Osteoblast (primary cell): ENCODE results near the gene RNF20. TPM values are rescaled to one million over a fixed set of nuclear protein-coding genes. Genes with fewer than 3 reads are reported as not detected.

Source experiments
- DNase-seq: peaks from one replicate; pipeline ENCODE4 v3.0.0; 2011; ENCODE audit warnings: low spot score, mixed read lengths; ENCODE audit not compliant: insufficient read length; ENCODE audit errors: missing footprints
- H2AFZ ChIP-seq: 2 replicates; pipeline ENCODE4 v1.6.0; 2011; ENCODE audit warnings: mild to moderate bottlenecking, low read length
- H3K27ac ChIP-seq: 2 replicates; pipeline ENCODE4 v1.5.1; 2011; ENCODE audit warnings: mild to moderate bottlenecking, low read depth, low read length, moderate library complexity
- H3K27me3 ChIP-seq: 2 replicates; pipeline ENCODE4 v1.6.0; 2012; ENCODE audit warnings: mild to moderate bottlenecking, control low read depth, inconsistent platforms, low read length, moderate library complexity; ENCODE audit not compliant: insufficient read depth
- H3K36me3 ChIP-seq: 2 replicates; pipeline ENCODE4 v1.5.1; 2011; ENCODE audit warnings: mild to moderate bottlenecking, low read length, control low read depth, moderate library complexity; ENCODE audit not compliant: insufficient read depth
- H3K4me1 ChIP-seq: 2 replicates; pipeline ENCODE4 v1.5.1; 2011; ENCODE audit warnings: mild to moderate bottlenecking, low read length, control low read depth, moderate library complexity; ENCODE audit not compliant: insufficient read depth
- H3K4me2 ChIP-seq: 2 replicates; pipeline ENCODE4 v1.6.0; 2011; ENCODE audit warnings: mild to moderate bottlenecking, low read length; ENCODE audit not compliant: insufficient read depth
- H3K4me3 ChIP-seq: fragments of 200-600 bp; sonication (generic); 3 replicates; pipeline ENCODE4 v1.5.1; 2012; ENCODE audit warnings: mild to moderate bottlenecking, low read length, inconsistent platforms; ENCODE audit not compliant: insufficient read depth
- H3K79me2 ChIP-seq: 2 replicates; pipeline ENCODE4 v1.6.0; 2012; ENCODE audit warnings: mild to moderate bottlenecking, low read length, control low read depth, inconsistent platforms; ENCODE audit not compliant: insufficient read depth
- H3K9me3 ChIP-seq: 2 replicates; pipeline ENCODE4 v1.5.1; 2011; ENCODE audit warnings: low read depth, low read length, control low read depth
- H4K20me1 ChIP-seq: 2 replicates; pipeline ENCODE4 v1.6.0; 2012; ENCODE audit warnings: mild to moderate bottlenecking, low read length, control low read depth; ENCODE audit not compliant: insufficient read depth
- total RNA-seq: library from RNA; depleted of rRNA; stranded (reverse); fragments of >200 nt; gene quantifications from 2 replicates; pipeline ENCODE4 v1.2.3, GENCODE V29; 2012
- TF ChIP-seq, protein P1 (sequence below): IDR thresholded peaks from 2 replicates; pipeline ENCODE4 v1.5.1; 2011; ENCODE audit warnings: mild to moderate bottlenecking, low read depth, low read length, moderate library complexity; ENCODE audit errors: extremely low read depth

RNF20 gene
- total RNA-seq, 1 donor, result 29.0 TPM

DNA sequence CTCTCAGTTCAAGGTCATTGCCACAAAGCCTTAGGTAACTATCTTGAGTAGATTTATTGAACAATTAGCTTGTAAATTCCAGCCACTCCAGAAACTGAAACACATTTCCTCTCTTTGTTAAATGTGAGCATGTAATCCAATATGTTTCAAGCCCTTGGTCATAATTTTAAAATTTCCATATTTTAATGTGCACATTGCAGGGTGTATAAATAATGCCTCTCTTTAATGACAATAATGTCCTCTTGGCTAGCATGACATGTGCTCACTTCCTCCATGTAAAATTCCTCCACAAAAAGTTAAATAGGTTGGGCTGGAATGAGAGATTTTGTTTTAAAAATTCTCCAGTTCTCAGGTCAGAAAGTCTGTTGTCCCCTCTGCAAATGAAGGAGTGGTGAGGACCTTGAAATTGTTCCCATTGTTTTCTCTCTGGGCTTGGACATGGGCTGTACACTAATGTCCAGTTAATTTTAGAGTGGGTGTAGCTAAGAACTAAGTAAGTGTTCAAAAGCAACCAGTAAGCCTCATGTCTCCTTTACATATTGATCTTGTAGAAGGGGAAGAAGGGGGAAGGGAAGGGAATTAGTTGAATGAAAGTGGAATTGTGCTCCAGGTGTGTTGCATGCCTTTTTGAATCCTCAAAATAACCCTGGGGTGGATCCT, 58.3 kb downstream of the RNF20 start:
- TF ChIP-seq, protein P1, sequence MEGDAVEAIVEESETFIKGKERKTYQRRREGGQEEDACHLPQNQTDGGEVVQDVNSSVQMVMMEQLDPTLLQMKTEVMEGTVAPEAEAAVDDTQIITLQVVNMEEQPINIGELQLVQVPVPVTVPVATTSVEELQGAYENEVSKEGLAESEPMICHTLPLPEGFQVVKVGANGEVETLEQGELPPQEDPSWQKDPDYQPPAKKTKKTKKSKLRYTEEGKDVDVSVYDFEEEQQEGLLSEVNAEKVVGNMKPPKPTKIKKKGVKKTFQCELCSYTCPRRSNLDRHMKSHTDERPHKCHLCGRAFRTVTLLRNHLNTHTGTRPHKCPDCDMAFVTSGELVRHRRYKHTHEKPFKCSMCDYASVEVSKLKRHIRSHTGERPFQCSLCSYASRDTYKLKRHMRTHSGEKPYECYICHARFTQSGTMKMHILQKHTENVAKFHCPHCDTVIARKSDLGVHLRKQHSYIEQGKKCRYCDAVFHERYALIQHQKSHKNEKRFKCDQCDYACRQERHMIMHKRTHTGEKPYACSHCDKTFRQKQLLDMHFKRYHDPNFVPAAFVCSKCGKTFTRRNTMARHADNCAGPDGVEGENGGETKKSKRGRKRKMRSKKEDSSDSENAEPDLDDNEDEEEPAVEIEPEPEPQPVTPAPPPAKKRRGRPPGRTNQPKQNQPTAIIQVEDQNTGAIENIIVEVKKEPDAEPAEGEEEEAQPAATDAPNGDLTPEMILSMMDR, result no peak
- H4K20me1 ChIP-seq, result no peaks in the 10 kb centered on the region
- H2AFZ ChIP-seq, result no peak overlapping the region
- no peak overlapping the region for H3K4me2 ChIP-seq
- no peak for DNase-seq
- no peaks in the 10 kb centered on the region for H3K9me3 ChIP-seq
- no peaks in the 10 kb centered on the region for H3K4me1 ChIP-seq
- H3K27me3 ChIP-seq, result no peaks in the 10 kb centered on the region
- no peak overlapping the region for H3K27ac ChIP-seq
- no peaks in the 10 kb centered on the region for H3K36me3 ChIP-seq
- H3K79me2 ChIP-seq, result no peaks in the 10 kb centered on the region
- no peak overlapping the region for H3K4me3 ChIP-seq

DNA sequence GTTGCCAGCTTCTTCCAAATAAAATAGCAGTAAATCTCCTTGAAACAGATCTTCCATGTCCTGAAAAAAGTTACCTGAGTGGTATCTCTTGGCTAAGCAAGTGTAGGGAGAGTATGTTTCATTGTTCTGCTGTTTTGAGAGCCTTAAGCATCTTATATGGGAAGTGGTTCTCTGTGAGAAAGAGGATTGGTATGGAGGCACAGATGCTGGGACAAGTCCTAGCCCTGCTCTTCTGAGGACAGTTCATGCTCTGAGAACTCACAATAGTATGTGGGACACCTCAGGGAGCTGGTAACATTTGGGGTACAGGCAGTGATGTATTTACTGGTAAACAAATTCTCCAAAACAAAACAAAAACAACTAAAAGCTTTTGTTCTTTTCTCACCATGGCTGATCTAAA, 59.1 kb downstream of the RNF20 start:
- TF ChIP-seq, protein P1, result no peak
- Histone ChIP-seq H4K20me1 (no peaks in the 10 kb centered on the region), H3K79me2 (no peaks in the 10 kb centered on the region), H3K4me2 (no peak overlapping the region), H3K27me3 (no peaks in the 10 kb centered on the region), H3K27ac (no peak overlapping the region), H3K36me3 (no peaks in the 10 kb centered on the region), H2AFZ (no peak overlapping the region), H3K9me3 (no peaks in the 10 kb centered on the region), H3K4me1 (no peaks in the 10 kb centered on the region), H3K4me3 (no peak overlapping the region)
- peak; percentile 50 for DNase-seq

DNA sequence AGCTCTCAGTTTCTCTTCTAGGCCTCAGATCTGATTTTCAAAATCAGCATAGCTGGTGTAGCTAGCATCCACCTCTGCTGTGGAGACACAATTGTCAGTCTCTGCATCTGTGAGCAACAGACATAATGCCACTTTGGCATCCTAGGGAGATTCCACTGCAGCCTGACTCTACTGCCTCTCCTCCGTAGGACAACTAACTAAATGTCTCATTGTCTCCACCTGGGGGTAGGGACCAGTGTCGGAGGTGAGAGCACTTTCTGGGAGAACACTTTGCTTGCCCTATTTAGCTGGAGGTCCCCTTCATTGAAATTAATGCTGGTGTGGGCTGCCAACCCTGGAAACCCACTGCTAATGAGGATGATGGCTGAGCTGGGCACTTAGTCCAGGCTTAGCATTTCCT, 59.7 kb downstream of the RNF20 start:
- no peak for DNase-seq
- H3K27ac ChIP-seq, result no peak overlapping the region
- no peaks in the 10 kb centered on the region for H3K27me3 ChIP-seq
- H3K79me2 ChIP-seq, result no peaks in the 10 kb centered on the region
- H2AFZ ChIP-seq, result no peak overlapping the region
- no peaks in the 10 kb centered on the region for H3K9me3 ChIP-seq
- H3K4me3 ChIP-seq, result no peak overlapping the region
- H3K4me2 ChIP-seq, result no peak overlapping the region
- TF ChIP-seq, protein P1, result no peak
- no peaks in the 10 kb centered on the region for H3K36me3 ChIP-seq
- no peaks in the 10 kb centered on the region for H4K20me1 ChIP-seq
- no peaks in the 10 kb centered on the region for H3K4me1 ChIP-seq

DNA sequence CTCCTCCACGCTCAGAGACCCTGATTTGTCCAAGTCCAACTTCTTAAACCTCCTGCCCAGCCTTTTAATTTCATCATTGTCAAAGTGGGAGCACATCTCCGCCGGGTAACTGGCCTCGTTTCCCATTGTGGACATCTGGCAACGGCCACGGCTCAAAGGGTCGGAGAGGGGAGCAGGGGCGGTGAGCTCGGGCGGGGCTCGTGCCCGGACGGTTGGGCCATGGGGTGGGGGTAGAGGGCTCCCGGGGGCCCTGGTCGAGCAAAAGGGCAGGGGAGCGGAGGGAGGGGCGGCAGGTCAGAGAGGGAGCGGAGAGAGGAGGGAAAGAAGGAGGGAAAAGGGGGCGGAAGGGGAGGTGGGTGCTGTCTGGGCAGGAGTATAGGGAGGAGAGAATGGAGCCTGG, 61.1 kb downstream of the RNF20 start, which contains the start of gene PPP3R2:
PPP3R2 (minus strand) TSS at position 174 of the 400 bp plus-strand sequence; CDS start at position 126, 48 bp downstream.
- Histone ChIP-seq H3K27ac (no peak within 1 kb of the TSS), H3K4me3 (no peak within 1 kb of the TSS), H3K36me3 (no peaks in the 10 kb centered on the region), H3K79me2 (no peaks in the 10 kb centered on the region), H2AFZ (no peak within 1 kb of the TSS), H3K9me3 (no peaks in the 10 kb centered on the region), H3K4me2 (no peak within 1 kb of the TSS), H3K27me3 (no peaks in the 10 kb centered on the region), H3K4me1 (no peaks in the 10 kb centered on the region), H4K20me1 (no peaks in the 10 kb centered on the region)
- no peak for DNase-seq
- TF ChIP-seq, protein P1, result no peak
